Activated CD8-positive, alpha-beta memory T cell treated with anti-CD3 and anti-CD28 coated beads, Interleukin-2, amount 50 U/mL, for 1 hour (primary cell): ENCODE data around the gene BRD1.

Experiments used
- DNase-seq: peaks from one replicate; pipeline ENCODE4 v3.0.0-alpha.2; 2020; ENCODE audit errors: extremely low read depth

The BRD1 gene

DNA sequence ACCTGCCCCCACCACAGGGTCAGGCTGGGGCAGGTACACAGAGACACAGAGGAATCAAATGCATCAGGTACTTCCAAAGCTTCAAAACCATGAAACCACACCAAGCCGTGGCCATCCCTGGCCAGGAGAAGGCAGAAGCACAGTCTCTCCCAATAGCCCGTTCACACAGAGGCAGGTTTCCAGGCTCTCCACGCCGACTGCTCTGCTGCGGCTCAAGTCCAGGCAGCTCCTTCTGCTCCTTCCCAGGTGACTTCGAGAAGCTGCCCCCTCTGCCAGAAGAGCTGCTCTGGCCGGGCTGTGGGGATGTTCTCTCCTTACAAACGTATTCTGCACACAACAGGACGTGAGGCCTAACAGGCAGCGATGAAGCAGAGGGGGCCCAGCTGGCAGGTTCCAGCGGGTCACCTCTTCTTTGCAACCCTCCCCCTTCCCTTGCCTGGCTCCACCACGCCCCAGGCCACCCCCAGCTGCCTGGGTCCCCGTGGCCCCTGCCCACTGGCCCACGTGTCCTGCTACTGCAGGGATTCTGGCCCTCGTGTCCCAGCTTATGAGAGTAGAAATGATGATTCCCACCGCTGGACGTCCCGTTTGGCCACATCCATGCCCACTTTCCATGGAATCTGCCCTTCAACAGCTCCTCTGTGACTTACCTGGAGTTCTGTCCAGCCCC, 26.1 kb downstream of the BRD1 start:
- no peak for DNase-seq

DNA sequence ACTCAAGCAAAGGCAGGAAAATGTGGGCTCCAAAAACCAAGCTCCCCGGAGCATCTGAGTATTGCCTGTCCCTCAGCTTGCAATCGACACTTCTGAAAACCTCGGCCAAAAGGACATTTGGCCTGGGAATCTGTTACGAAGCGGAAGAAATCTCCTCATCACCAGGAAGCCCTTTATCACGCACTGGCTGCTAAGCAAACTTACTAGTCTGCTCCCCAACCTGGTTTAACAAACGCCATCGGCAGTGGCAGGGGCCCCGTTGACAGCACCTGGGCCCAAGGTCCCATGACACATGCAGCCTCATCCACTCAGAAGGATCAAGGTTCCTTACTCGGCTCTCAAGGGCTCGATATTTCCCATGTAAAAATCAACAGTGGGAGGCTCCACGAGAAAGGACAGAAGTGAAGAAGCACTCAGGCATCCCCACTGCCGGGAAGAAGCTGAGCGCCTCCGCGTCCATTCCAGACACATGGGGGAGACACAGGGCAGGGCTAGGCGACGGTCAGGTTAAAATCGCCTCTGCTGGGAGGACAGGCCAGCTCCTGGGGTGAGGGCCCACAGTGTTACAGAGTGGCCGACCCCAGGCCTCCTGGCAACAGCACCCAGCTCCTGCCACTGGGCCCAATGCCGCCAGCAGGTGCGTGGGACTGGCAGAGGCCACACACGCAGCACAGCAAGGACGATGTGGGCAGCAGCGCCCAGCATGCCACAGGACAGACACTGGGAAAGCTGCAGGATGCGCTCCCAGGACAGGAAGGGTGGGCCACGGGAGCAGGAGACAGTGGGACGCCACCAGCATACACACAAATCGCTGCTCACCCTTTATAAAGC, 27.1 kb downstream of the BRD1 start:
- DNase-seq, result no peak

DNA sequence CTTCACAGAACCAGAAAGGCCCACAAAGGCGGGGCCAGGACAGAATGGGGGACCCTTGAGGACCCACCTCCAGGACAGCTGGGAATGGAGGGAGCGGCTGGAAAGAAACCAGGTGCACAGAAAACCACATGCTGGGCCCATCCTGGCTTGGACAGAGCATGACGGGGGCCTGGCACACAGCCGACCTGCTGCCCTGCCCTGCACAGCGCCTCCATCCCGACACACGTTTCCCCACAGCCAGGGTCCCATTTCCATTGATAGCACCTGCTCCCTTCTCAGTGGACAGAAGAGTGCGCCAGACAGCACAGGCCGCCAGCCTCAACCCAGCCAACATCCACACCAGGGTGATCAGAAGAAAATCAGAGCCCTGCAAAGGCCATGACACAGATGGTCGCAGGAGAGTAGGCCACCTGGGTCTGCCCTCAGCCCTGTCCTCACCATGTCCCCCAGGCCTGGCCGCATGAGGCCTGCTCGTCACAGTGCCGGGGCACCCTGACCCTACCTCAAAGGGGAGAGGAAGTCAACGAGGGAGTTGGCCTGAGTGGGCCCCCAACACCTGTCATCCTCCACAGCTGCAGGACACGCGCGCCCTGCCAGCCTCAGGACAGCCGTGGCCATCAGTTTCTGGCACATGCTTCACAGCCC, 28.1 kb downstream of the BRD1 start:
- no peak for DNase-seq

DNA sequence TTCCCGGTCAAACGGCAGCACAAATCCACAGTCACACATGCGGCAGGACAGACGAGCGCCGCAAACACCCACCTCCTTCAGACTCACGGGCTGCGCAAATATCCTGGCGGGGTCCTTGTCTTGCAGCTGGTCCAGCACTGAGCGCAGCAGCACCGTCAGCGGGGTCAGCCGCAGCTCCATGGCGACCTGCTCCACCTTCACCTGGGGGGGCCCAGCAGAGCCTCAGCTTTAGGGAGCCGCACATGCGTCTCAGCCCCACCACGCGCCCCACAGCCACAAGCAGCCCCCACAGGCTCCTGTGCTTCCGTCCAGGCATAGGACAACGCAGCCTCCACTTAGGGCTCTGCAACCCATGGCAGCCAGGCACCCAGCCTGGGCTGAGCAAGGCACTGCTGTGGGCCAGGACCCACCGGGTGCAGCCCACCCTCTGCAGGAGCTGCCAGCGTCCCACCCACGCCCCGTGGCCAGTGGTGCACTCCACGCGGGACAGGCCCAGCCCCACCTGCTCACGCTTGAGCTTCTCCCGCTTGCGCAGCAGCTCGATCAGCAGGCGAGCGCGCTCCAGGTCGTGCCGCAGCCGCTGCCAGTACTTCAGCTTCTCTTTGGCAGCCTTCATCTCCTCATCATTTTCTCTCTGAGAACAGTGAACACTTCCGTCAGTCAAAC, 29.1 kb downstream of the BRD1 start:
- no peak for DNase-seq

DNA sequence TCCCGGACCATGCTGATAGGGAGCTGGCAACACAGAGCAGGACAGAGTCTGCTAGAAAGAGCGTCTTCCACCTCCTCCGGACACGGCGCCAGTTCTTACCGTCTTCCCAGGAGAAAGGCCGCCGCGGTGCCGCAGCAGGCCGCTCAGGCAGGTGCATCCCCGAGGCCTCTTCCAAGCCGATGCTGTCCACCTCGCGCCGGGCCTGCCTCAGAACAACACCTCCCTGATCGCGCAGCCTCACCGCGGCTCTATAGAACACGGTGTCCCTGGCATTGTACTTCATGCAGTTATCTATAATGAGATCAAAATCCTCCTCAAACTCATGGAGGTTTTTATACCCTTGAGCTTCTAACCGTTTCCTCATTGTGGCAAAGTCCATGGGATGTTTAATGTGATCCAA, 30.0 kb downstream of the BRD1 start:
- no peak for DNase-seq

DNA sequence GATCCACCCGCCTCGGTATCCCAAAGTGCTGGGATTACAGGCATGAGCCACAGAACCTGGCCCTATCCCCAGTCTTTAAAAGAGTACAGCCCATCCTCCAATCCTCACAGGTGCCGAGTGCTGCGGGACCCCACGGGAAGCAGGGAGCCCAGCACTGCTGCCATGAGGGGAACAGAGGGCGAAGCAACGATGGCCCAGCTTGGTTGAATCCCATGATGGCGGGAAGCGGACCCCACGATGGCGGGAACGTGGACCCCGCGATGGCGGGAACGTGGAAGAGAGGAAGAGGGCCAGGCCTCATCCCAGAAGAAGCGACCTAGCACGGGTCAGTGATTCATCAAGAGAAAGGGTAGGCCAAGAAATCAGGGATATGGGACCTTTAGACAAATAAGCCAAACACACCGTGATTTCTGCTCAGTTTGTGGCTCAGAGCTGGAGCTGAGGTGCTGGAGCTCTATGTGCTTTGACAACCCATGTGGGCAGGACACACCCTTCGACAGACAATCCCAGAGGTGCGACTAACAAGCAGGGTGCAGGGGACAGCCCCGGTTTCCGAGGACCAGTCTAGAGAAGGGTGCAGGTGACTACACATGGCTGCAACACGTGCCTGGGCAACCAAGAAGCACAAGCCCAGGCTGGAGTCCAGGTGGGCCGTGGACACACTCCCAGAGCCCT, 30.9 kb downstream of the BRD1 start:
- DNase-seq, result no peak

DNA sequence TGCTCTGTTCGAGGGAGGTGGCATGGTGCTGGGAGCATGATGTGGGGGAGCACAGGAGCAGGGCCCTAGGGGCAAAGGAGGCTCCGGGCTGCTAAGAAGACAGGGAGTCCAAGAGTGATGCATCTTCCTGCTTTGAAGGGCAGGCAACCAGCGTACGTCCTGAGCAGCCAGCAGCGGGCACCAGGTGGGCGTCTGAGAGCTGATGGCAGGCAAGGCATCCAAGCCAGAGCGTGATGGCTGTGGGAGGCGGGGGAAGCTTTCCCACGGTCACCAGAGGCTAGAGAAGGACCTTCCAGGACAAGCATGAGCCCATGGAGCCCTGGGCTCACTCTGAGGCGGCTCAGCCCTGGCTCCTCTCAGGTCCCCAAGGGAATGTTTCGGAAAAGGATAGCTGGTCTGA, 32.2 kb downstream of the BRD1 start:
- no peak for DNase-seq

DNA sequence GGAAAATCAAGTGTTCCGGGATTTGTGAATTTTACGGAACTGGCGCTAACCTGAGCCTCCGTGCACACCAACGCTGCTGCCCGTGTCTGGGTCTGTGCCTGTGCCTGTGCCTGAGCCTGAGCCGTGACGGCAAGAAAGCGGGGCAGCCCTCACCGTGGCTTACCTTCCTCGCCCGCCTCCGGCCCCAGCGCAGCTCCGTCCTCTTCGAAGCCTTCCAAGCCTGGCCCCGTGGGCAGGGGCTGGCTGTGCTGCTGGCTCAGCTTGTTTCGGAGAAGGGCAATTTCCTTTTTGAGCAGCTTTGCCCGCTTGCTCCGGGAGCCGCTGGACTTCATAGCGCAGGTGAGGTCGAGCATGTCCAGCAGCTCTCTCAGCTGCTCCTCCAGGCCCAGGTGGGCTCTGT, 33.8 kb downstream of the BRD1 start:
- DNase-seq, result no peak

DNA sequence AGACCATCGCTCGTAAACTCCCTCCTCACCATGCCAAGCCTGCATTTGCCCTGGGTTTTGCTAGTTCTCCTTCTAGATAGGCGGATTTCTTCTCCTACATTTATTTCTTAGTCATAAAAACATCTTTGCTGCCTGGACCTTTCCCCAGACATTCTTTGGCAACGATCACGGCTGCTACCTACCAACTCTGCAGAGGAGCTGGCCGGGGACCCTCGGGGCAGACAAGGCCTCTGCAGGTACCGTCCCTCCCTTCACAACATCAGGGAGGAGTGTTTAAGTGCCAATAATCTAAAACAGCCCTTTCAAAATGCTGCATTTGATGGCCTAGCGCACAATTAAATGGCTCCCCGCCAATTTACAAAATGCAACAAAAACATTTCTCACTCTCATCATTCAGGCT, 34.4 kb downstream of the BRD1 start:
- DNase-seq, result no peak

DNA sequence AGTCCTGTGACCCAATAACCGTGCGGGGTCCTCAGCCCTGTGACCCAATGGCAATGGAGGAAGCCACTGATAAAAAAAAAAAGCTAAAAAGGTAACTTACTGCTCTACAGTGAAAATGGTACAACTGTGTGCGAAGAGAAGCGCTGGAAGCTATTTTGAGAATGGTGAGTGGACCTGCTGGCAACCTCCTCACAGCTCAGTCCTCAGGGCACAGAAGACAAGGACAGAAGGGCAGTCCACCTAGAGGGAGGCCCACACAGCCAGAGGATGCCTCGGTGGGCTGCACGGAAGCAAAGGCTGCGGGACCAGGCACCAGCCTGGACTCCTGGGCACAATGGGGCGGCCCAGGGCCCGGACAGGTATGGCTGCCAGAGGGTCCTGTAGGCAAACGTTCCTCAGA, 35.6 kb downstream of the BRD1 start:
- no peak for DNase-seq

DNA sequence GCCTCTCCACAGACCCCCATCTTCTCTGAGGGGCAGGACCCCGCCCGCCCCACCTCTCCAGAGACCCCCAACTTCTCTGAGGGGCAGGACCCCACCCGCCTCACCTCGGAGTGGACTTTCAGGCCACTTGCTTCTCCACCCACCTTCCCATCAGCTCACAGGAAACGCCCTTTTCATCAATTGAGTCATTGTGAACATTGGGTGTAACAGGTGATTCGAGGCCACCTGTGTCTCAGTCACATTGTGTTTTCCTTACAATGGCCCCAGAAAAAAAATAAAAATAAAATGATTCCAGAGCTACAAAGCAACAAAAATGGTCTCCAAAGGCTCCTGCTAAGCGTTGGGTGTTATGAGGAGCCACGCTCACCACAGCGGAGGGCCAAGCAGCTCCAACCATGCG, 36.0 kb downstream of the BRD1 start:
- no peak for DNase-seq

DNA sequence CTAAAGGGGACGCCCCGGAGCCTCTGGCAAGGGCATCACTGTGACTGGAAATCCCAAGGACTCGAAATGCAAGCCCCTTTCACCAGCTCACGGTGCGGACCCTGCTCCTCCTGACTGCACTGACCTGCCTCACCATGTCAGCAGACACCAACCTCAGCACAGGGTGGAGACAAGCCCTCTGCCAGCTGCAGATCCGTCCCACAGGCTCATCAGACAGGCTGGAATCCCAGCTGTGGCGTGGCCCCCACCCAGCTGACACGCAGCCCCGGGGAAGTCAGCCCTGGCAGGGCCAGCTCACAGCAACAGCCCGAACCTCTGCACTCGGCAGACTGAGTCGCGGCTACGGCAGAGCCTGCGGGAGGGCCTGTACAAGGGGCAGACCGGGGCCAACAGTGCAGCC, 36.8 kb downstream of the BRD1 start:
- no peak for DNase-seq

DNA sequence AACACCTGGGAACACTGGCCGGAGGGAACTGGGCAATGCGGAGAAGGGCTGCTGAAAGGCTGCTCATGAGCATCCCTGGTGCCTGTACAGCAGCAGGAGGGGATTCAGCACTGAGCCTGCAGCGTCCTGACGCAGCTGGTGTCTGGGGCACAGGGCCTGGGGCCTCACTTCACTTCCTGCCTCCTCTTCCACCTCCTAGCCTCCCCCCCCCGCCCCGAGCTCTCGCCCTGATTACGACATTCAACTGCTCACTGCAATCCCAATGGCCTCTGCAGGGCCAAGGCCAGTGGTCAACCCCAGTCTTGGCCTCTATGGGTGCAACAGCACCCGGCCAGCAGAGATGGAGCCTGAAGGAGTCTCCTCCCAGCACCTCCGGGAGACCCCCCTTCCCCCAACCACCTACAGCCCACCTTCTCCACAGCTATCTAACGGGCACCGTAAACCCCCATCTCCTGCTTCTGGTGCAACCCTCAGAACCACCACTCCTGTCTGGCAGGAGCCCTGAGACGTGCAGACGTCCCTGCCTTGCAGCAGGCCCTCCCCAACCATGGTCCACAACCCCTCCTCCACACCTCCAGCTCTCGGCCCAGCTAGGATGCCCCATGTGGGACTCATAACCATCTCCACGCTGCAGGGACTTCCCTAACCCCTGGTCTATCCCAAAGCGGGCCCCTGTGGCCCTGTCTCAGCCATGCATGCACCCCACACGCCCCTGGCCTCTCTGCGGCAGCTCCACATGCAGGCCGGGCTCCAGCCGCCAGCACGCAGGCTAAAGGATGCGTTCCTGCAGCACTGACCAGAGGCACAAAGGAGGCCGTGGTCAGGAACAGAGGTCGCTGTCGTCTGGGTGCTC, 38.2 kb downstream of the BRD1 start:
- no peak for DNase-seq

DNA sequence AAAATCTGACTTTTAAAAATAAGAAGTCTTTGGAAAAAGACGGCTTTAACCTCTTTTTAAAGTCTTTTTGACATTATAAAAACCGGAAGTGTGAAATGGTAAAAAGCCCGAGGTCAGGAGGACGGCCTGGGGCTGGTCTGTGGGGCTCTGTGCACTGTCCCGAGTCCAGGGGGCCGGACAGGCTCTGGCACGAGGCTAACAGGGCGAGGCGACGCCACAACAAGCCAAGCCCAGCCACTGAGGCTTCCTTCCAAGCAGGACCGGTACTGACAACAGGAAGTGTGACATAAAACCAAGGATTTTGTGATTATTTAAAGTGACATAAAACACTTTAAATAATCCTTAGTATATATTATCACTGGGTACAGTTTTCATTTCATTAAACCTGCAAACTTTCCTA, 39.2 kb downstream of the BRD1 start:
- DNase-seq, result no peak

DNA sequence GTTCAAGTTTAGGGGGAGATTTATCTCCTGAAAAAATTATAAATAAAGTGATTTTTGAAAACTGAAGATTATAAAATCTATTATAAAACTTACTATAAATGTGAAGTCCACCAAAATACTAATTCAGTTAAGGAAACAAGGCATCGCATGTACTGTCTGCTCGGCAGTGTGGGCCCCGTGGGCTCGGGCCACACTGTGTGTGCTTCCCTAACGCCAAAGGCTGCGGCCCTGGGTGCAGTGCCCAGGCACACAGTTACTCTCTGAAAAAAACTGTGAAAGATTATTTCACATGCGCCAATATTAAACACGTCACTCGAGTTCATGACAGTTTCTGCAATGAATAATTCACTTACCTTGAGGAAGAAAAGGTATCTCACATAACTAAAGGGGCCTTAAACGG, 39.8 kb downstream of the BRD1 start:
- DNase-seq, result no peak

DNA sequence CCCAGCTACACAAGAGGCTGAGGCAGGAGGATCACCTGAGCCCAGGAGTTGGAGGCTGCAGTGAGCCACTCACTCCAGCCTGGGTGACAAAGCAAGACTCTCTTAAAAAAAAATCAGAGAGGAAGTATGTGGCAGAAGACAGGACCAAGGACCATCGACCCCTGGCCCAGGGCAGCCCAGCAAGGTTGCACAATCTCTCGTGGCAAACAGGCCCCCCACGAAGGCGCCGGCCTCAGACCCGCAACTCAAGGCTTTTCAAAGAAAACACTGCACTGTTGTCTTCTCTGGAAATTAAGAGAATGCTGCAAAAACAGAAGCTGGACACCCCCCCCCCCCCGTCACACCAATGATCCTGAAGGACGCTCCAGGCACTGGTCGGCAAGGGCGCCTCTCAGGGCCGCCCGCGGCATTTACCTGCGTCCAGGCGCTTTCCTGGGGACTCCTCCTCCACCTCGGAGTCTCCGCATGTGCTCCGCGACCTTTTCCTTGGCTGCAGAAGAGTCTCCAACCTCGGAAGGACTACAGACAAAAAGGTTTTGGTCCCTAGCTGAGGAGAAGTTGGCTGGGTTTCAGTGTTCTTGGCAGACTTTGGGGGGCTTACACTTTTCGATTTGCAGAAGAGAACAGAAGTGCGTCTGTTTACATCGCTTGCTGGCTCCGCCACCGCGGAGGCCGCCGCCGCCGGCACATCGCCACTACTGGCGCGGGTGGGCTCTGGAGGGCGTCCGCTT, 40.5 kb downstream of the BRD1 start:
- DNase-seq, result no peak

DNA sequence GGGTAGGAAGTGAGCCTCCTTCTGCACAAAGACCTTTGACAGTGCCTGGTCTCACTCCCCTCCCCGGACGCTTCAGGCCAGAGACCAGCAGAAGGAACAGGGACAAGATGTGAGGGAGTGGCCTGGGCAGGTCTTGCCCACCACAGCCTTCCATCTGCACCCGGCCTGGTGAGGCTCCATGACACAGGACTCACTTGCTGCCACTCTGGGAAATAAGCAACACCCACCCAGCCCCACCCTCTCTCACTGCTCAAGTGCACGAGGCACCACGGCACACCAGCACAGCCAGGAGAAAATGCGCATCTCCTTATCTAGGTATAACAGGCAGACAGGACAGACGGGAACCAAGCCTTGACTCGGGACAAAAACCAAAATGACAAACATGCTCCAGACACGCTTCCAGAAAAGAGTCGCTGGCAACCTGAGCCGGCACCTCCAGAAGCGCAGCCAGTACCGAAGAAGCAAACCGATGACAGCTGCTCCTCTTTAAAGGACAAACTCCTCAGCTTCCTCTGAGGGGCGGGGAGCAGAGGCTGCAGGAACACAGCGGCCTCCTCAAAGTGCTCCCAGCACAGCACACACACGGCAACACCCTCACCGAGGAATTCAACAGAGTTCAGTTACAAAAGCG, 41.7 kb downstream of the BRD1 start:
- DNase-seq, result no peak

DNA sequence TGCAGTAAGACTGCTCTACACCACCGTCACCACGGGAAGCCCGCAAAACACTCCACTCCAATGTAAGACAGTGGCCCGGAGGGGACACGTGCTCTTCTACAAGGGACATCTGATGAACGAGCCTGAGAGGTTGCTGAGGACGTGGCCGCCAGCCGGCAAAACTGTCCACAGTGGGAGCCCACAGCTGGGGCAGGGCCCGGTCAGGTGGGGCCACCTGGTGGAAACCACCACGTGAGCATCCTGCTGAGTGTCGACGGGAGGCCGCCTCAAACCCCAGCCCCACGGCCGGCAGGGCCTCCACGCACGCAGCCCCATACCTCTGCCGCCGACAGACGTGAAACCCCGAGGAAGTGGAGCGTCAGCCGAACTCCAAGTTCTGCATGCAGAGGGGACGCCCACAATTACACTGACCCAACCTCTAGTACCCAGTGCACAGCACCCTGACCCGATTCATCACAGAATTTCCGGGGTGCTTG, 42.6 kb downstream of the BRD1 start:
- no peak for DNase-seq

DNA sequence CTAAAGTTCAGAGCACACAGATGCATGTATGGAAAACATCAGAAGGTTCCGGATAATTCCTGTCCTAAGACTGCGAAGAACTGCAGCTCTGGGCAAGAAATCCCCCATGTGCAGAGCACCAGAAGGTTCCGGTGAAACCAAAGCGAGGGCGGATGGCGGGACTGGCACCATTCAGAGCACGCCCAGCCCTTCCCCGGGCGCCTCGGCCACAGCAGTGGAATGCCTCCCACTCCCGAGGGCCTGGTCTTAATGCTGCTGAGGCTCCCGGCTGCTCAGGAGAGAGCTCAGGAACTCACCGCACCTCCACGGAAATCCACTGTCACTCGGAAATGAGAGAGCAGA, 43.1 kb downstream of the BRD1 start:
- no peak for DNase-seq
